ENCODE measurements around the gene ESYT3.

GRCh38 chr3:138445236-138445635 lies 10.8 kb downstream of the ESYT3 start:
- TF ChIP-seq CTCF (IDR thresholded peaks at IDR 0.05 in 2 of 3, conservative IDR thresholded peaks at IDR 0.05 in 1 of 3; ENCODE audit: insufficient read depth in 2 of 3, low read depth in 1 of 3, low read length in 3 of 3) (no peak), ATF7 (IDR thresholded peaks at IDR 0.05) (no peak), EHMT2 (IDR thresholded peaks at IDR 0.05) (no peak), MLX (CRISPR knock-in tag; conservative IDR thresholded peaks at IDR 0.05) (no peak), ZNF609 (CRISPR knock-in tag; IDR thresholded peaks at IDR 0.05; ENCODE audit: borderline replicate concordance) (no peak), ZBTB26 (CRISPR knock-in tag; IDR thresholded peaks at IDR 0.05) (no peak), FOXJ3 (CRISPR knock-in tag; IDR thresholded peaks at IDR 0.05) (no peak), HDAC6 (IDR thresholded peaks at IDR 0.05; ENCODE audit: low read depth, low read length) (no peak)

Measured in K562 (cell line).